ENCODE results near the gene GPC3. TPM values are rescaled to one million over a fixed set of nuclear protein-coding genes. Genes with fewer than 3 reads are reported as not detected.
A peak's percentile ranks its signal among the peaks of the same experiment; 100 is the strongest.

GPC3 gene
- polyA plus RNA-seq, 2 of the 4 experiments (the other 2 are of a cell fraction) = not detected

DNA sequence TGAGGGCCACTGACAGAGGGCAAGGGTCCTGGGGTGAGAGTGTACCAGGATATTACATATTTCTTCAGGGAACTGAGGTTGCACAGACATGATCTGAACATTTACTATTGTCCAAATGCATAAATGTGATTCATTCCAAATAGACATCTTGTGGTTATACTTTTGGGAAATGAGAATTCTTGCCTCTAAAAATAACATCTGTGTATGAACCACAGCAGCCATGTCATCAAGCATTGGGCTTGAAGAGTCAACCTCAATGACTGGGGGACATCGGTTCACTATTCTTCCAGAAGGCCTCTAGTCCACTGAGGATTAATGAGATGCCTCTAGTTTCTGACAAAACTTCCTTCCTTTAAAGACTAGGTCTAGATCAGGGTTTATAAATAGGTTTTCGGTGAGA, 377.0 kb downstream of the GPC3 start (continued):
- TF ChIP-seq, protein P1, sequence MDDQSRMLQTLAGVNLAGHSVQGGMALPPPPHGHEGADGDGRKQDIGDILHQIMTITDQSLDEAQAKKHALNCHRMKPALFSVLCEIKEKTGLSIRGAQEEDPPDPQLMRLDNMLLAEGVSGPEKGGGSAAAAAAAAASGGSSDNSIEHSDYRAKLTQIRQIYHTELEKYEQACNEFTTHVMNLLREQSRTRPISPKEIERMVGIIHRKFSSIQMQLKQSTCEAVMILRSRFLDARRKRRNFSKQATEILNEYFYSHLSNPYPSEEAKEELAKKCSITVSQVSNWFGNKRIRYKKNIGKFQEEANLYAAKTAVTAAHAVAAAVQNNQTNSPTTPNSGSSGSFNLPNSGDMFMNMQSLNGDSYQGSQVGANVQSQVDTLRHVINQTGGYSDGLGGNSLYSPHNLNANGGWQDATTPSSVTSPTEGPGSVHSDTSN (IDR thresholded peaks at IDR 0.05) = no peak
- TF ChIP-seq NR3C1 (IDR thresholded peaks at IDR 0.05) (no peak), KDM1A (IDR thresholded peaks at IDR 0.05; ENCODE audit: low read depth) (no peak)
- TF ChIP-seq, protein P2, sequence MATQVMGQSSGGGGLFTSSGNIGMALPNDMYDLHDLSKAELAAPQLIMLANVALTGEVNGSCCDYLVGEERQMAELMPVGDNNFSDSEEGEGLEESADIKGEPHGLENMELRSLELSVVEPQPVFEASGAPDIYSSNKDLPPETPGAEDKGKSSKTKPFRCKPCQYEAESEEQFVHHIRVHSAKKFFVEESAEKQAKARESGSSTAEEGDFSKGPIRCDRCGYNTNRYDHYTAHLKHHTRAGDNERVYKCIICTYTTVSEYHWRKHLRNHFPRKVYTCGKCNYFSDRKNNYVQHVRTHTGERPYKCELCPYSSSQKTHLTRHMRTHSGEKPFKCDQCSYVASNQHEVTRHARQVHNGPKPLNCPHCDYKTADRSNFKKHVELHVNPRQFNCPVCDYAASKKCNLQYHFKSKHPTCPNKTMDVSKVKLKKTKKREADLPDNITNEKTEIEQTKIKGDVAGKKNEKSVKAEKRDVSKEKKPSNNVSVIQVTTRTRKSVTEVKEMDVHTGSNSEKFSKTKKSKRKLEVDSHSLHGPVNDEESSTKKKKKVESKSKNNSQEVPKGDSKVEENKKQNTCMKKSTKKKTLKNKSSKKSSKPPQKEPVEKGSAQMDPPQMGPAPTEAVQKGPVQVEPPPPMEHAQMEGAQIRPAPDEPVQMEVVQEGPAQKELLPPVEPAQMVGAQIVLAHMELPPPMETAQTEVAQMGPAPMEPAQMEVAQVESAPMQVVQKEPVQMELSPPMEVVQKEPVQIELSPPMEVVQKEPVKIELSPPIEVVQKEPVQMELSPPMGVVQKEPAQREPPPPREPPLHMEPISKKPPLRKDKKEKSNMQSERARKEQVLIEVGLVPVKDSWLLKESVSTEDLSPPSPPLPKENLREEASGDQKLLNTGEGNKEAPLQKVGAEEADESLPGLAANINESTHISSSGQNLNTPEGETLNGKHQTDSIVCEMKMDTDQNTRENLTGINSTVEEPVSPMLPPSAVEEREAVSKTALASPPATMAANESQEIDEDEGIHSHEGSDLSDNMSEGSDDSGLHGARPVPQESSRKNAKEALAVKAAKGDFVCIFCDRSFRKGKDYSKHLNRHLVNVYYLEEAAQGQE (IDR thresholded peaks at IDR 0.05) = no peak

DNA sequence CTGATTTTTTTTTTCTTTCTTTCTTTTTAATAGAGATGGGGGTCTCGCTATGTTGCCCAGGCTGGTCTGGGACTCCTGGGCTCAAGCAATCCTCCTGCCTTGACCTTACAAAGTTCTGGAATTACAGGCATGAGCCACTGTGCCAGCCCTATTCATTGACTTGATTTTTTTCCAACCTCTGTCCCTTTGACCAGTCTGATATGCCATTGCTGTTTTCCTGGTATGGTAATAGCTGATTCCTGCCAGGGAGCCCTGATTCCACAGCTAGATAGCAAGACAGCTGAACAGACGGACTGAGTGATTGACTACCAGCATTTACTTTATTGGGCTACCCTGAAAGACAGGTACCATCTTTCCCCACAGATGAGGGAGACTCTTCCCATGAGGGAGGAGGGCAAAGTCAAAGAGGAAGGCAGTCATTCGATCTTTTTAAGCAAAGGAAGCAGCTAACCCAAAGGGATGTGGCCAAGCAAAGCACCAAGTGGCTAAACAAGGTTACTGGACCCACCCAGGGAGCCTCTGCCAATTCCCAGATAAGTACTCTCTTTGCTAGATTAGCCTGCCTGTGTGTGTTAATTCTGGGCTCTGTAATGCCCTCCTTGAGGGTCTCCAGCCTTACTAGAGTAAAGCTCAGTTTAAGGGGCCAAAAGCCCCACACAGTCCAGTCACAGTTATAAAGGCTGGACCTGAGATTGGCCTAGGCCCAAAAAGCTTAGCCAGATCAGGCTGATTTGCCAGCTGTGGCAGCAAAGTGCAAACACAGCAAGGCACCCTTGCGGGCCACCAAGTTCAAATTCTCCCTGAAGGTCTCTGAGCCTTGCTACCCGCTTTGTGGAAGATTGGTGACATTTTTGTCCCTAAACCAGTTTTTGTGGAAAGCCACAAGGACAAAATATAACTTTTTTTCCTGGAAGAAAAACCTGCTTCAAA, 377.7 kb downstream of the GPC3 start:
- ChIA-PET CTCF (interaction anchor here (0.6 to 1.4 kb wide), 2 partner anchors 16 to 1766 kb away, joined by 3 read pairs; no protein-coding TSS in a partner anchor), POLR2A (no interaction called here)
- Histone ChIP-seq H3K4me1 (no peaks in the 10 kb centered on the region), H3K4me2 (no peak overlapping the region), H3K9me3 (no peaks in the 10 kb centered on the region), H3K4me3 (no peak overlapping the region), H3K27ac (no peak overlapping the region)
- TF ChIP-seq ZNF302 (CRISPR knock-in tag; IDR thresholded peaks at IDR 0.05) = no peak
- TF ChIP-seq, protein P1 (IDR thresholded peaks at IDR 0.05) = no peak
- TF ChIP-seq MAZ (IDR thresholded peaks at IDR 0.05; ENCODE audit: borderline replicate concordance, low read depth, low read length) = no peak
- TF ChIP-seq TFCP2L1 (CRISPR knock-in tag; IDR thresholded peaks at IDR 0.05) = no peak
- TF ChIP-seq, protein P2 (IDR thresholded peaks at IDR 0.05) = no peak
- no peak for TF ChIP-seq KDM1A (IDR thresholded peaks at IDR 0.05; ENCODE audit: low read depth)
- no peak for TF ChIP-seq RCOR1 (IDR thresholded peaks at IDR 0.05; ENCODE audit: low read depth, low read length)
- no peak for TF ChIP-seq PHF8 (IDR thresholded peaks at IDR 0.05; ENCODE audit: borderline replicate concordance, low read depth)
- TF ChIP-seq, protein P3, sequence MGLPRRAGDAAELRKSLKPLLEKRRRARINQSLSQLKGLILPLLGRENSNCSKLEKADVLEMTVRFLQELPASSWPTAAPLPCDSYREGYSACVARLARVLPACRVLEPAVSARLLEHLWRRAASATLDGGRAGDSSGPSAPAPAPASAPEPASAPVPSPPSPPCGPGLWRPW (IDR thresholded peaks at IDR 0.05) = no peak
- WGBS (ENCODE audit: missing lambda C conversion rate) = 14% methylated on average over 5 of the region's 5 CpGs
- DNase-seq (ENCODE audit: low read depth in 1 of 2, low spot score in 1 of 2) = no peak
- peak; percentile 59 for FAIRE-seq
- no peak for ATAC-seq

DNA sequence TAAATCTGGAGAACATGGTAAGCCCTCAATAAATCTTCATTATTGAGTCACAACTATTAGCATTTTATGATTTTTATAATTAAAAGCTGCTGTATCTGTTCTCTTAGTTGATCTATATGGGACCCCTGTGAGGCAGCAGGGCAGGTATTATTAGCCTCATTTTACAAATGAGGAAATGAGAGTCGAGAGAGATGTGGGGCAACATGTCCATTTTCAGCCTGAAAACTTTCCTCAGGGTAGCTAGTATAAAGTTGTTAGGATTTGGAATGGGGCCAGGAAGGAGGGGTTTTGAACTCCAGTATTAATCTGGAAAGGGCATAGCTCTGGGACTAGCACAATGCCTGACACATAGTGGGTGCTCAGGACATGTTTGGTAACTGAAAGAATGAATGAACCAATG, 378.4 kb downstream of the GPC3 start:
- no peak overlapping the region for H3K4me3 ChIP-seq
- no peaks in the 10 kb centered on the region for H3K4me1 ChIP-seq
- no peak overlapping the region for H3K27ac ChIP-seq
- ATAC-seq (no peak), DNase-seq (ENCODE audit: low read depth in 1 of 2, low spot score in 1 of 2) (no peak), FAIRE-seq (no peak)
- POLR2A ChIA-PET = no interaction called here
- CTCF ChIA-PET = no interaction called here
- H3K9me3 ChIP-seq = no peaks in the 10 kb centered on the region
- TF ChIP-seq, protein P4, sequence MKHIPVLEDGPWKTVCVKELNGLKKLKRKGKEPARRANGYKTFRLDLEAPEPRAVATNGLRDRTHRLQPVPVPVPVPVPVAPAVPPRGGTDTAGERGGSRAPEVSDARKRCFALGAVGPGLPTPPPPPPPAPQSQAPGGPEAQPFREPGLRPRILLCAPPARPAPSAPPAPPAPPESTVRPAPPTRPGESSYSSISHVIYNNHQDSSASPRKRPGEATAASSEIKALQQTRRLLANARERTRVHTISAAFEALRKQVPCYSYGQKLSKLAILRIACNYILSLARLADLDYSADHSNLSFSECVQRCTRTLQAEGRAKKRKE (CRISPR knock-in tag; IDR thresholded peaks at IDR 0.05; ENCODE audit: low read depth) = no peak
- TF ChIP-seq RFX5 (IDR thresholded peaks at IDR 0.05) (no peak), SMC3 (IDR thresholded peaks at IDR 0.05) (no peak), ZC3H11A (IDR thresholded peaks at IDR 0.05) (no peak), ZNF302 (CRISPR knock-in tag; IDR thresholded peaks at IDR 0.05) (no peak), CHD2 (IDR thresholded peaks at IDR 0.05; ENCODE audit: low read length, partially characterized antibody) (no peak), KDM1A (IDR thresholded peaks at IDR 0.05; ENCODE audit: low read depth) (no peak), NFE2L2 (conservative IDR thresholded peaks at IDR 0.05; ENCODE audit: low read length) (no peak), FOSB (CRISPR knock-in tag; IDR thresholded peaks at IDR 0.05) (no peak)
- TF ChIP-seq, protein P1 (IDR thresholded peaks at IDR 0.05) = no peak
- TF ChIP-seq, protein P5, sequence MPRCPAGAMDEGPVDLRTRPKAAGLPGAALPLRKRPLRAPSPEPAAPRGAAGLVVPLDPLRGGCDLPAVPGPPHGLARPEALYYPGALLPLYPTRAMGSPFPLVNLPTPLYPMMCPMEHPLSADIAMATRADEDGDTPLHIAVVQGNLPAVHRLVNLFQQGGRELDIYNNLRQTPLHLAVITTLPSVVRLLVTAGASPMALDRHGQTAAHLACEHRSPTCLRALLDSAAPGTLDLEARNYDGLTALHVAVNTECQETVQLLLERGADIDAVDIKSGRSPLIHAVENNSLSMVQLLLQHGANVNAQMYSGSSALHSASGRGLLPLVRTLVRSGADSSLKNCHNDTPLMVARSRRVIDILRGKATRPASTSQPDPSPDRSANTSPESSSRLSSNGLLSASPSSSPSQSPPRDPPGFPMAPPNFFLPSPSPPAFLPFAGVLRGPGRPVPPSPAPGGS (IDR thresholded peaks at IDR 0.05) = no peak
- no peak overlapping the region for H3K4me2 ChIP-seq
- 0% methylated on average over 1 of the region's 1 CpG for WGBS (ENCODE audit: missing lambda C conversion rate)
